GM19463 (cell line): ENCODE measurements around the gene HOXA3.

ENCODE experiments used
- ATAC-seq: cut with Tn5 transposase; IDR thresholded peaks from one replicate; pipeline ENCODE4 v1.9.1; 2021; ENCODE audit warnings: mild to moderate bottlenecking, moderate library complexity; ENCODE audit not compliant: unreplicated experiment

Gene HOXA3

GRCh38 chr7:27189997-27190748, 37.8 kb upstream of the HOXA3 start:
- no peak for ATAC-seq

DNA sequence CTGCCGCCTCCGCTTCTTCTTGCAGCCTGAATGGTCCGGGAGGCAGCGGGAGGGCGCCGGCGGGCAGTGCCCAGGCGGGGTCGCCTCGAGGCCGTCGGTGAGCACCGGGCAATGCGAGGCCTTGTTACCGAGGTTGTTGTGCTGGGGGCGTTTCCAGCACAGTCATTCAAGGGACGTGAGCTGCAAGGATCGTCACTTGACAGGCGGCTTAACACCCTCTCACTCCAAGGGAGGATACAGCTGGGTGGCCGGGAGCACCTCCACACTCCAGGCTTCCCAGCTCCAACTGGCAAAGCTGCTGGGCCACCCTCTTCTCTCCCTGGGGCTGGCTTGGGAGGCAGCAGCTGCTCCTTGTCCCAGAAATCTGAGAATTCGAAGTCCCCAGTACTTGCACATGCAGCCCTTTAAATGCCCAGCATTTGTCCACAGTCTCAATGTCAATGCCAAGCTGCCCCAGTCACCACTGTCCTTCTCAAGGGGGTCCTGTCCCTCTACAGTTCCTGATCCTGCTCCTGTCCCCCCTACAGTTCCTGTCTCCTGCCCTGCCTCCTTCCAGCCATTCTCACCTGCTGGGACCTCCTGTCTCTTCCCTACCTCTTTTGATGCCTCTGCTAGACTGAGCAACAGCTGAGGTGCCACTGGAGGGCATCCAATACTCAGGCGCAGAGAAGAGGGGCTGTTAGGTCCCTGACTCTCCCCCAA, 37.1 kb upstream of the HOXA3 start:
- ATAC-seq = no peak

DNA sequence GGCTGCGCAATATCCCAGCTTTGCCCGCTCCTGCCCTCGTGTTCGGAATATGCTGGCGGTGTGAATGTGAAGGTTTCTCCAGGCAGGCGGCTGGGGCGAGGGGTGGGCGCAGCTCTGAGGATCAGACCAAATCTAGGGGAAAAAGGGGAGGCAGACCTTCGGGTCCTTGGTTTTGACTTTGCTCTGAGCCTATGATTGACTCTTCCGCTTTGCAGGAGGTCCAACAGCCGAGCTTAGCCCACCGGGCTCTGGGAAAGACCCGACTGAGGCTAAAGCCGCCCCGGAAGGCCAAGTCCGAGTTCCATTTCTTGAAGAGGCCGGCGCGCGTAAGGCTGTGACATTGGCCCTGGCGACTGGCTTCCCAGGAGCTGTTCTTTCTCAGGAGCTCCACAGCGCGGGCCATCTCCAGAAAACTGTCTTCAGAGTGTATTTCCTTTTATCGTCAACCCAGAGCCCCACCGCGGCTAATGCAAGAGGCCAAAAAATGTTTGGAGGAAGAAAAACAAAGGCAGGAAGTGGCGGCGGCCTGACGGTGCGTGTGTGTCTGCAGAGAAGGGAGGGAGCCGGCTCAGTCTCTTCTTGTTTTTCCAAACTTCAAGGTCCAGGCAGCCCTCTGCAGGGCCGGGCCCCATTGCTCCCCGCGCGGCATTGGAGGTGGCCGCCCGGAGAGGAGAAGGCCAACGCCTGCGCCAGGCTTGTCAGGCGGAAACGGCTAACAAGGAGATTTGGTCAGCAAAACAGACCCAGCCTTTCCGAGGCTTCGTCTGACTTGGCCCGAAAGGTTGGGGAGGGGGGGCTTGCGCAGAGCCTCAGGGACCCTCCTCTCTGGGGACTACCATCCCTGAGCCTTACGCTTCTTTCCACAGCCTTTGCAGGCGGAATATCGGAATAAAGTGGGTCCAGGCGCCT, 36.3 kb upstream of the HOXA3 start:
- no peak for ATAC-seq

DNA sequence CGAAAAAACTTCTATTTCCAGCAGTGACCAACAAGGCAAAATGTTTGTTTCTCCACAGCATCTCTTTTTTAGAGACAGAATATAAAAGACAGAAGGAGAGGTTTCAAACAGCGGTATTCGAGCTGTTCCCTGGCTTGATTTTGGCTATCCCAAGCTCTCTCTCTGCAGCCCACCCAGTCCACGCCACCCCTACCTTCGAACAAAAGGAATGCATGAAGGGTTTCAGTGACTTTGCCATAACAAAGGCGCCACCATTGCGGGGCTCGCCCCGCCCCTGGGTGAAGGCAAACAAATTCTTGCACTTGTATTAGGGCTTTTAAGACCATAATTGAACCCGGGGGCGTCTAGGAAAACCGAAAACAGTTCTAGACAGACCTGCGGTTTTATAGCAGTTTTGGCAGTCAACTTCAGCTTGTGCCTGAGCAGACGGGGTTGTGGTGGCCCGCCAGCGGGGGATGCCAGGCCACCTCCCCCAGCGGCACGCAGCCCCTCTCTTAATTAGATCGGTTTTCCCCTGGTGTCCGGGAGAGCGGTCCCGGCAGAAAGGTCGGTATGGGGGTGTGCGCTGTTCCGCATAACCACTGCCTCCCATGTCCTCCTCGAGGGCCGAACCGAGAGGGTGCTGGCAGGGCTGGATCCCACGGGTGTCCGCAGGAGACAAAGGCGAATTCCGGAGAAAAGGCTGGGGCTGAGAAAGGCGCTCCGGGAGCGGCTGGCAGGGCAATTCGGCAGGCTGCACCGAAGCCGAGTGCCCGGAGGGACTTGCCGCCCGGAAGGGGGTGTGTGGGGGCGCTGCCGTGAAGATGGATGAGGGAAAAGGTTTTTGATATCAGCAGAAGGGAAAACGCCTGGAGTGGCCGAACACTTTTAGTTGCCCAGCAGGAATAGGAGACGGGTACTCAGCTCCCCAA, 35.3 kb upstream of the HOXA3 start:
- ATAC-seq = no peak

GRCh38 chr7:27186668-27187474, 34.5 kb upstream of the HOXA3 start:
- no peak for ATAC-seq

DNA sequence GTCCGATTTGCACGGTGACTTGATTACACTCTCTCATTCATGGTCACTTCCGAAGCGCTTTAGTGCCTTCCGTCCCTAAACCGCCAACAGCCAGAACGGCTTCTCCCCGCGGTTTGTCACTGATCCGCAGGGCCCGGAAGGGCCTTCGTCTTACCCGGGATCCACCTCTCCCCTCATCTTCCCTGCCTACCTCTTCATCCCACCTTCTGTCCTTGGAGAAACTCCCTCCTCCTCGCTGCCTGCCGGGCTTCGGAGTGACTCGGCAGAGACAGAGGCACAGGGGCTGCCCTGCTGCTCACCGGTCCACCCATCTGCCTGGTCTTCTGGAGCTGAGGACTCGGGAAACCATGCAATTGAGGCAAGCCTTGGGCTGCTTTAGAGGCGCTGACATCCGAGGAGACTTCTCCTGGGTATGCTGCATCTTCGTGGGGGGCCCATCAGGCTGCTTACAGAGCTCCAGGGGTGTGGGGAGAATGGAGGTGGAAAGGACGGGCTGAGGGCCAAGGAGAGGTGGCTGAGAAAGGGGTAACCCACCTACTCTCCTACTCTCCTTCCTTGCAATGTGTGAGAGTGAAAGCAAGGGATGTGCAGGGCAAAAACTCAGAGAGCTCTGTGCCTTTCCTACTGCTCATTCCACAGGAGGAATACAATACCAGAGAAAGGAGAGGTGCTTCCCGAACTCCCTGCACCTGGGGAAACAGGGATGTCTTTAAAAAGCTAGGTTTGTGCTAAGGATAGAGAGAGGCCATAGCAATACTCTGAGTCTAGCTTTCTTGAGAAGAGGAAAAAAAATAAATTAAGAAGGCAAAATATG, 33.7 kb upstream of the HOXA3 start:
- ATAC-seq = no peak

DNA sequence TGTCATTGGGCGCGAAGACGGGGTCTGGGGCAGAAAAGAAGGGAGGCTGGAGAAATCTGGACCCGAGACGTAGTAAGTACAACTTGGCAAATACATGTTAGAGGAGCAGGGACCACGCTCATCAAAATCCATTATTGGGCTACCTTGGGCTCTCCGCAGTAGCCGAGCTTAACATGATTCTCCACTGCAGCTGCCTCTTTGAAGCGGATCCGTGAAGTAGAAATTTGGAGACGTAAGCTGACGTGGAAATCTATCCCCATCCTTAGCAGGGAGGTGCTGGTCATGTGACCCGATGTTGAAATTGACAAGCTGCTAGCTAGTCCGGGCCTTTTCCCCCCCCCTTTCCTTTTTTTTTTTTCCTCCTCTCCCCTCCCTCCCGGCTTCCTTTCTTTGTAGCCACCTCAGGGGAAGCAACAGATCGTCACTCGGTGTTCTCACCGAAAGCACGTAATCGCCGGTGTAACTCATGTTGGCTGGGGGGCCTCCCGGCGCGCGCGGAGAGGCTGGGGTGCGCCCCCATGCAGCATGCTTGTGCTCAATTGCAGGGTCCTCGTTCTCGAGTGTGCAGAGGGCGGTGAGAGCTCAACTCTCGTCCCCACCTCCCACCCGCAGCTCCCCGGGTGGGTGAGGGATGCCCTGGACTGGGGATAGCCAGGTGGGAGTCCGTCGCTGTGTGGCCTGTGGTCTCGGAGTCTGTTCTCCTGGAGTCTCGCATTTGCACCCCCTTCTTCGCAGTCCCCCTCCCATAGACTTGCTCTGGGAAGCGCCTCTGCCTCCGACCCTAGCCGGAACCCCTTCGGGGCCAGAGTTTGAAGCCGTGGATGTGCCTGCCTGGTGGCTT, 32.9 kb upstream of the HOXA3 start, which contains the start of gene HOXA11:
TSS of gene HOXA11 (minus strand) at position 220 of the 841 bp plus-strand sequence. CDS start at position 132, 88 bp downstream.
- no peak for ATAC-seq

GRCh38 chr7:27184337-27185012, 32.1 kb upstream of the HOXA3 start:
- ATAC-seq = no peak

- ATAC-seq = no peak
Observed at GRCh38 chr7:27183682-27184336, 31.4 kb upstream of the HOXA3 start.

- ATAC-seq = no peak
Observed at GRCh38 chr7:27182861-27183681, 30.7 kb upstream of the HOXA3 start.

GRCh38 chr7:27182285-27182841, 30.0 kb upstream of the HOXA3 start:
- ATAC-seq = no peak

- no peak for ATAC-seq
Observed at GRCh38 chr7:27181795-27182275, 29.5 kb upstream of the HOXA3 start.

DNA sequence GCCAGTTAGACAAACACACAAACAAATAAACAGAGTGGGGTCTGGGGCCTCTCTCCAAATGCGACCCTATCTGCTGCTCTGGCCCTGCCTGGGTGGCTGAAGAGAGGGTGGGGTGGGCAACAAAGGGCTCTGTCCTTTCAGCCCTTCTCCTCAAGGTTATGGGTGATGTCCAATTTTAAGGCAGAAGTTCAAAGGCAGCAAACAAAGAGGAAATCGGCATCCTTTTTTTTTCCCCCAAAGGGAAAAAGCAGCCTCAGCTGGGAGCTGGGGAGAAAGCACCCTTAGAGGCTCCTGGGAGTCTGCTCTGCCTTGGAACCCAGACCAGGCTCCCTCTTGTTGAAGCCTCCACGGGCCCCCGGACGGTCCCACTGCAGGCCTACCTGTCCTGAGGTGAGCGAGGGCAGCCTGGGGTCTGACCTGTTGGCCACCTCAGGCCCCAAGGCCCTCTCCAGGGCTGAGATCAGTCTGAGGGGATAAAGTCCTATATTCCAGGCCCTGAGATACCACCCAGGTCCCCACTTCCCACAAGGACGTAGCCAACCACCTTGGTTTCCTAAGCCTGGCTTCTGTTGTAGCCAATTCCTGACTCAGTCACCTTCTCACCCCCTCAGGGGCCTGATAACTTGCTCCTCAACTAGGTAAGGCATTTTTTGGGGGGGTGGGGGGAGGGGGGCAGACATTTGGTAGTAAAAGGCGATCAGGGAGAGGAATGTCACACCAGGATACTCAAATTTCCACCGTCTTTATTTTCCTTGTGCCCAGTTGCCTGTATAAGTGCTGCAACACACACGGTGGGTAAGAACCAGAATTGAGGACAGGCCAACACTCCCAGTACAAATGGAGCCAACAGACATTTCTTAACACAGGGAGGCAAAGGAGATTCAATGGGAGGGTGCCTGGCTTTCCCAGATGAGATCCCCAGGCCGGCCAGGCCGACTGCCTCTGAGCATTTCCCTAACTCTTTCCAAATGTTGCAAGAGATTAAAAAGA, 28.3 kb upstream of the HOXA3 start:
- ATAC-seq = no peak
